ENCODE results near the gene EHBP1. TPM values are rescaled to one million over a fixed set of nuclear protein-coding genes. Genes with fewer than 3 reads are reported as not detected.

The EHBP1 gene
- total and polyA plus RNA-seq, 7 donors: 3.9 to 20.2 (median 14.3) TPM

- no peaks in the 10 kb centered on the region for H3K9me3 ChIP-seq
- no peak overlapping the region for H3K27ac ChIP-seq
- ATAC-seq (no peak), DNase-seq (peak in 1 of 2 donors; percentile 8)
- 10 to 12% (median 10%) methylated on average over 45 to 48 of the region's 48 CpGs for WGBS, 3 donors
- peaks cover 27% of the 10 kb centered on the region for H3K4me1 ChIP-seq
- intact Hi-C loops (cut with DNase I): no loop called here
- H3K27me3 ChIP-seq (ENCODE audit: insufficient read depth in 3 of 3, low read length in 2 of 3): peaks cover 0 to 99% (median 77%) of the 10 kb centered on the region in 3 donors
- H3K36me3 ChIP-seq (ENCODE audit: insufficient read depth in 1 of 2, low read depth in 1 of 2): no peaks in the 10 kb centered on the region
- TF ChIP-seq CTCF (IDR thresholded peaks at IDR 0.05): no peak
- peak overlapping the region; percentile 34 for H3K4me3 ChIP-seq
Measured at GRCh38 chr2:63053889-63054602, 348.5 kb downstream of the EHBP1 start.

GRCh38 chr2:63054841-63055225 is 349.3 kb downstream of the EHBP1 start:
- no peaks in the 10 kb centered on the region for H3K36me3 ChIP-seq (ENCODE audit: insufficient read depth in 1 of 2, low read depth in 1 of 2)
- WGBS, 3 donors: 37 to 45% (median 44%) methylated on average over 7 of the region's 7 CpGs
- DNase-seq: no peak
- peaks cover 28% of the 10 kb centered on the region for H3K4me1 ChIP-seq
- H3K4me3 ChIP-seq: no peak overlapping the region
- TF ChIP-seq CTCF (IDR thresholded peaks at IDR 0.05): no peak
- intact Hi-C loops (cut with DNase I): no loop called here
- no peak for ATAC-seq
- no peaks in the 10 kb centered on the region for H3K9me3 ChIP-seq
- H3K27me3 ChIP-seq (ENCODE audit: insufficient read depth in 3 of 3, low read length in 2 of 3): peaks cover 0 to 99% (median 81%) of the 10 kb centered on the region in 3 donors
- H3K27ac ChIP-seq: no peak overlapping the region

GRCh38 chr2:63055226-63056106 is 350.0 kb downstream of the EHBP1 start:
- Histone ChIP-seq H3K27ac (no peak overlapping the region), H3K4me1 (peaks cover 26% of the 10 kb centered on the region), H3K27me3 (ENCODE audit: insufficient read depth in 3 of 3, low read length in 2 of 3) (peaks cover 2 to 99% (median 76%) of the 10 kb centered on the region in 3 donors), H3K36me3 (ENCODE audit: insufficient read depth in 1 of 2, low read depth in 1 of 2) (no peaks in the 10 kb centered on the region), H3K9me3 (no peaks in the 10 kb centered on the region), H3K4me3 (peak overlapping the region; percentile 49)
- peak in 1 of 2 donors; percentile 13 for DNase-seq
- 4 to 7% (median 6%) methylated on average over 55 to 63 of the region's 63 CpGs for WGBS, 3 donors
- no peak for TF ChIP-seq CTCF (IDR thresholded peaks at IDR 0.05)
- intact Hi-C loops (cut with DNase I): no loop called here
- peak in 1 of 4 donors; percentile 14 for ATAC-seq

GRCh38 chr2:63056107-63057050 is 350.9 kb downstream of the EHBP1 start:
- intact Hi-C loops (cut with DNase I): no loop called here
- H3K4me1 ChIP-seq: peaks cover 26% of the 10 kb centered on the region
- H3K27ac ChIP-seq: no peak overlapping the region
- no peak for TF ChIP-seq CTCF (IDR thresholded peaks at IDR 0.05)
- WGBS, 3 donors: 12 to 17% (median 13%) methylated on average over 49 of the region's 49 CpGs
- H3K36me3 ChIP-seq (ENCODE audit: insufficient read depth in 1 of 2, low read depth in 1 of 2): no peaks in the 10 kb centered on the region
- H3K4me3 ChIP-seq: peak overlapping the region; percentile 49
- peaks cover 2 to 99% (median 73%) of the 10 kb centered on the region in 3 donors for H3K27me3 ChIP-seq (ENCODE audit: insufficient read depth in 3 of 3, low read length in 2 of 3)
- ATAC-seq: peak in 2 of 4 donors; percentile 48 to 51
- no peaks in the 10 kb centered on the region for H3K9me3 ChIP-seq
- peak in 1 of 2 donors; percentile 28 for DNase-seq
